Measurements from ENCODE around the gene ABCG1.

Gene ABCG1

GRCh38 chr21:42311816-42312625 lies 93.1 kb downstream of the ABCG1 start:
- peaks cover 6% of the 10 kb centered on the region for H3K27me3 ChIP-seq (ENCODE audit: control insufficient read depth, insufficient read depth, low read length, poor library complexity, severe bottlenecking)
- WGBS, 2 experiments, result 84 to 89% methylated on average over 21 of the region's 21 CpGs
- H3K4me3 ChIP-seq (ENCODE audit: insufficient read depth, low read depth, low read length), result no peak overlapping the region
- H3K36me3 ChIP-seq (ENCODE audit: control insufficient read depth, insufficient read depth, low read length), result no peaks in the 10 kb centered on the region
- H3K9me3 ChIP-seq (ENCODE audit: control insufficient read depth, low read length), result no peaks in the 10 kb centered on the region
- H3K4me1 ChIP-seq (ENCODE audit: control insufficient read depth, insufficient read depth, low read length), result peaks cover 45% of the 10 kb centered on the region
- H3K27ac ChIP-seq (ENCODE audit: insufficient read depth, low read depth, low read length, poor library complexity, severe bottlenecking), result no peak overlapping the region

DNA sequence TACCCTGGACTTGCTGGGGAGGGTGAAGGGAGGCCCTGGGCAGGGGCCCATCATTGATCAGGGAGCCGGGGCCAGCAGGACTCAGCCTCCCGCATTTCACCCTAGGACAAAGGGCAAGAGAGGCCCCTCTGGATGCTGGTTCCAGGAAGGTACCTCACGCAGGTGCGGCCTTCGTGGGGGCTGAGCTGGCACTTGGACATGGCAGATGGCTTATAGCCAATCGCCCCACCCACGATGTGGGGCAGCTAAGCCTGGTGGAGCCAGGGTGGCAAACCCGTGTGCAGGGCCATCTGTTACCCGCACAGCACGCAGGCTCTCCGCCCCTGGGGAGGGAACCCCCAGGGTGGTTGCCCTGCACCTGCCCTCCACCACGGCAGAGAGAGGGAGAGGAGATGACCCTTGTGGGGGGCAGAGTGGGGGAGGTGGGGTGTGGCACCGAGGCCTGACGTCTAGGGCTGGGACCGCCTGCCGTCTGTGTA lies 93.7 kb downstream of the ABCG1 start:
- Histone ChIP-seq H3K4me3 (ENCODE audit: insufficient read depth, low read depth, low read length) (no peak overlapping the region), H3K36me3 (ENCODE audit: control insufficient read depth, insufficient read depth, low read length) (no peaks in the 10 kb centered on the region), H3K4me1 (ENCODE audit: control insufficient read depth, insufficient read depth, low read length) (peaks cover 47% of the 10 kb centered on the region), H3K27me3 (ENCODE audit: control insufficient read depth, insufficient read depth, low read length, poor library complexity, severe bottlenecking) (peaks cover 6% of the 10 kb centered on the region), H3K27ac (ENCODE audit: insufficient read depth, low read depth, low read length, poor library complexity, severe bottlenecking) (no peak overlapping the region), H3K9me3 (ENCODE audit: control insufficient read depth, low read length) (no peaks in the 10 kb centered on the region)
- WGBS, 2 experiments, result 86 to 87% methylated on average over 16 of the region's 16 CpGs

DNA sequence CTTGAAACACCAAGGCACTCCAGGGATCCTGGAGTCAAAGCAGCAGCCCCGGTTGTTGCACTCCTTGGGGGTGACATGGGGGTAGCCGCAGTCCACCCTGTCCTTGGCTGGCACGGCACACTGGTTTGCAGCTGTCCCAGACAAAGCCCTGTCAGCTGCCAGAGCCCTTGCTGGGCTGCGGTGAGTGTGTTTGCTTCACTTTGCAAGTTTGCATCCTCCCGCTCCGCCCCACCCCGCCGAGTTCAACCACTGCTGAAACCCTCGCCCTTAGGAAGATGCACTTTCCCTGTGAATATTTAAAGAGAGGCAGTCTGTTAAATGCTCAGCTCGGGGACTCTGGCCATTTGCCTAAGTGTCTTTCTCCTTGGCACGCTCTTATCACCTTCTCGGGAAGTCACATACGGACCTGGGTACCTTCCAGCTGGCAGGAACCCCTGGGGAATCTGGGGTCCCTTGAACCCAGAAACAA lies 94.6 kb downstream of the ABCG1 start:
- Histone ChIP-seq H3K27ac (ENCODE audit: insufficient read depth, low read depth, low read length, poor library complexity, severe bottlenecking) (no peak overlapping the region), H3K36me3 (ENCODE audit: control insufficient read depth, insufficient read depth, low read length) (no peaks in the 10 kb centered on the region), H3K27me3 (ENCODE audit: control insufficient read depth, insufficient read depth, low read length, poor library complexity, severe bottlenecking) (peaks cover 6% of the 10 kb centered on the region), H3K9me3 (ENCODE audit: control insufficient read depth, low read length) (no peaks in the 10 kb centered on the region), H3K4me3 (ENCODE audit: insufficient read depth, low read depth, low read length) (no peak overlapping the region), H3K4me1 (ENCODE audit: control insufficient read depth, insufficient read depth, low read length) (peaks cover 47% of the 10 kb centered on the region)
- WGBS, 2 experiments, result 22 to 32% methylated on average over 13 of the region's 13 CpGs

DNA sequence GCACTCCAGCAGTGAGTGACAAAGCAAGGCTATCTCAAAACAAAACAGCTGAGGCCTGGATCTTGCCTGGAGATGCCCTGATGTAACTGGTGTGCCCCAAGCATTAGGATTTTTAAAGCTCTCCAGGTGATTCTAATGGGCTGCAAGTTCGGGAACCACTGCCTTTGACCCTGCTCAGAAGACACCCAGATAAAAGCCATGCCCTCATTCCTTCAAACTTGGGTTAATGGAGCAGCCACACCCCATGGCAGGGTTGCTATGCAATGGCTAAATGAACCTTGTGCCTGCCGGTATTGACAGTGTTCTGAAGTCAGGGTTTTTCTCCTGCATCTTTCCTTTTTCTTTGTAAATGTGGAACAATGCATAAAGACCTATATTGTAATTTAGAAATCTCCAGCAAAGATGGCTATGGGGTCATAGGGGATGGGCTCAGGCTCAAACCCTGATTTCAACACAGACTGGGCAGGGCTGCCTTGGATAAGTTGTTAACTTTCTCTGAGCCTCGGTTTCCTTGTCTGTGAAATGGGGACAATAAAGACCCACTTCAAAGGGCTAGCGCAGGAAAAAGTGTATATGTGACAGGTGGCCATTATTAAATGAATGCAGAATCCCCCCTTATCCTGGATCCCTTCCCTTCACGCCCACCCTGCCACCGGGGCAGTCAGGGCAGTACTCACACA lies 95.8 kb downstream of the ABCG1 start:
- WGBS, 2 experiments, result 88 to 91% methylated on average over 6 of the region's 6 CpGs
- peaks cover 47% of the 10 kb centered on the region for H3K4me1 ChIP-seq (ENCODE audit: control insufficient read depth, insufficient read depth, low read length)
- H3K27me3 ChIP-seq (ENCODE audit: control insufficient read depth, insufficient read depth, low read length, poor library complexity, severe bottlenecking), result peaks cover 6% of the 10 kb centered on the region
- no peak overlapping the region for H3K4me3 ChIP-seq (ENCODE audit: insufficient read depth, low read depth, low read length)
- no peak overlapping the region for H3K27ac ChIP-seq (ENCODE audit: insufficient read depth, low read depth, low read length, poor library complexity, severe bottlenecking)
- H3K9me3 ChIP-seq (ENCODE audit: control insufficient read depth, low read length), result no peaks in the 10 kb centered on the region
- no peaks in the 10 kb centered on the region for H3K36me3 ChIP-seq (ENCODE audit: control insufficient read depth, insufficient read depth, low read length)

DNA sequence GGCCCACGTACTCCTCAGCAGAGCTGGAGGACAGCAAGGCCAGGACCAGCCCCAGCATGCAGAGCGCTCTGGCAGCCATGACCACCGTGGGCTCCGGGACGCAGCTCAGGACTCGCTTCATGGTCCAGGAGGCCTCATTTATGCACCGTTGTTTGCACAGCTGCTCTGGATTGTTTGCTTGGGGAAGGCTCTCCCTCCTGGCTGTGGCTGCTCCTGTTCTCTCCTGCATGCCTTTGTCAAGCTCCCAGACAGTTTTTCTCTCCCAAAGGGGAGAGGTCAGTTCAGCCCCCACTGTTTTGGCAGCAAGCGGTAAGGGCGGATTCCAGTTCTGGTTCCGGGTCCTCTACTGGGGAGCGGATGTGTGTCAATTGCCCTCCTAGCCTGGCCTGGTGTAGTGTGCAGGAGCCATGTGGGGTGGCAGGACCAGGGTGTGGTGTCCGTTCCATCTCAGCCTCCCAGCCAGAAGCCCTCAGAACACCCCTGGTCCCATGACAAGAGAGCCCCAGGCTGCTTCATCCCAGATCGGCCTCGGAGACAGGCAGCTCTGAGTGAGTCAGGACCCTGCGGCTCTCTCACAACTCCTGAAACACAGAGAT lies 96.5 kb downstream of the ABCG1 start, which contains the start of gene TFF3:
Gene TFF3 (minus strand): TSS at position 114 of the 596 bp plus-strand sequence. CDS start 35 bp downstream, at position 79.
- peaks cover 42% of the 10 kb centered on the region for H3K4me1 ChIP-seq (ENCODE audit: control insufficient read depth, insufficient read depth, low read length)
- no peaks in the 10 kb centered on the region for H3K9me3 ChIP-seq (ENCODE audit: control insufficient read depth, low read length)
- H3K27me3 ChIP-seq (ENCODE audit: control insufficient read depth, insufficient read depth, low read length, poor library complexity, severe bottlenecking), result peaks cover under 1% of the 10 kb centered on the region
- no peaks in the 10 kb centered on the region for H3K36me3 ChIP-seq (ENCODE audit: control insufficient read depth, insufficient read depth, low read length)
- no peak within 1 kb of the TSS for H3K4me3 ChIP-seq (ENCODE audit: insufficient read depth, low read depth, low read length)
- WGBS, 2 experiments, result 73 to 79% methylated on average over 14 to 15 of the region's 15 CpGs
- no peak within 1 kb of the TSS for H3K27ac ChIP-seq (ENCODE audit: insufficient read depth, low read depth, low read length, poor library complexity, severe bottlenecking)

- Histone ChIP-seq H3K27ac (ENCODE audit: insufficient read depth, low read depth, low read length, poor library complexity, severe bottlenecking) (no peak overlapping the region), H3K9me3 (ENCODE audit: control insufficient read depth, low read length) (no peaks in the 10 kb centered on the region)
- WGBS, 2 experiments, result 89% methylated on average over 16 of the region's 16 CpGs
Observed at GRCh38 chr21:42316891-42317290, 98.0 kb downstream of the ABCG1 start.

DNA sequence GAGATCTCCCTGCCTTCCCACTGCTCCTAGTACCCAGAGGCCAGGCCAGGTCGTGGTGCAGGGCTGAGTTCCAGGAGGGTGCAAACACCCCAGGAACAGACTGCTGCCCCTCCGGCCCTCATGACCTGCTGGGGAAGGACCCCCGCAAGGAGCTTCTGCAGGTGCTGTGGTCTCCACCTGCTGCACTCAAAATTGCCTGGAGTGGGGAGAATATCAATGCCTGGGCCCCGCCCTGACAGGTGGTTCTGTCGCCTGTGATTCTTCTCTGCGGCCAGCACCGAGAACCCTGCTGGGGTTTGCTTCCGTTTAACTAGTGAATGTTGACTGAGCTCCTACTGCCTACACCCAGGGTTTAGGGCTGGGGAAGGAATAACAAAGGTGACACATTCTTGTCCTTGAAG lies 98.4 kb downstream of the ABCG1 start:
- WGBS, 2 experiments, result 63 to 68% methylated on average over 8 of the region's 8 CpGs
- Histone ChIP-seq H3K4me3 (ENCODE audit: insufficient read depth, low read depth, low read length) (no peak overlapping the region), H3K27ac (ENCODE audit: insufficient read depth, low read depth, low read length, poor library complexity, severe bottlenecking) (no peak overlapping the region), H3K4me1 (ENCODE audit: control insufficient read depth, insufficient read depth, low read length) (peaks cover 37% of the 10 kb centered on the region), H3K9me3 (ENCODE audit: control insufficient read depth, low read length) (no peaks in the 10 kb centered on the region), H3K36me3 (ENCODE audit: control insufficient read depth, insufficient read depth, low read length) (no peaks in the 10 kb centered on the region), H3K27me3 (ENCODE audit: control insufficient read depth, insufficient read depth, low read length, poor library complexity, severe bottlenecking) (no peaks in the 10 kb centered on the region)

More at GRCh38 chr21:42316891-42317290, 98.0 kb downstream of the ABCG1 start:
- Histone ChIP-seq H3K36me3 (ENCODE audit: control insufficient read depth, insufficient read depth, low read length) (no peaks in the 10 kb centered on the region), H3K4me1 (ENCODE audit: control insufficient read depth, insufficient read depth, low read length) (peaks cover 37% of the 10 kb centered on the region), H3K4me3 (ENCODE audit: insufficient read depth, low read depth, low read length) (no peak overlapping the region), H3K27me3 (ENCODE audit: control insufficient read depth, insufficient read depth, low read length, poor library complexity, severe bottlenecking) (no peaks in the 10 kb centered on the region)

DNA sequence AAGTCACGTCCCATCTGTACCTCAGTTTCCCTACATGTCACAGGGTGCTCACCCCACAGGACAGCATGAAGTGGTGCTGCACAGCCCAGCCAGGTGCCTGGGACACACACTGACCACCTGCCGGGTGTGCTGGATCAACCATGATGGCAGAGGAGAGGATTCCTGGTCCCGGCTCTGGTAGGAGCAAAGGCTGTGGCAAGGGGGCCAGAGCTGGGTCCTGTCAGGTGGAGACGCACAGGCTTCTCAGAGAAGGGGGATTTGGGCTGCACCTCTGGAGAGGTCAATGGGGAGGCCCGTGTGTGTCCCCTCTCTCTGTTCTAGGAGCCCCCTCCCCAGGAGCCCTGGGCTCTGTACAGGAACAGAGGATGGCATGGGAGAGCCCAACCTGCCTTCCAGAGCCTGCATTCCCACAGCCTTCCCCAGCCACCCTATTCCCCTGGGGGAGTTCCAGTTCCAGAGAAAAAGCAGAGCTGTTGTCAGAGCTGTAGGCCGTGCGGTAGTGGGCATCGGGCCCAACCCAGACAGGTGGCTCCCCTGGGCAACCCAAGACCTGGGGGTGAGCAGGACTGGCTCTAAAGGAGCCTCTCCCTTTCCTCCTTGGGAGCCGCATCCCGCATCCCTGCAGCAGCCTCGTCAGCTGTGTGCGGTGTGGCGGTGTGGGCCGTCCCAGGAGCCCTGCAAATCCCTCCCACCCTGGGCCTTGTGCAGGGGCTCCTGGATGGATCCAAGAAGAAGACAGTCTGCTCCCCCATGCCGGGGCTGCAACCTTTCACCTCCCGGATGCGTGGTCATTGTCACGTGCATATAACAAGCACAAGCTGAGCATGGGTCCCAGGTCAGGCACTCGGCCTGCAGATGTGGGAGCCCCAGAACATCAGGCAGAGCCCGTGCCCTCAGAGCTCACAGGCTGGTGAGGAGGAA lies 99.1 kb downstream of the ABCG1 start:
- Histone ChIP-seq H3K4me3 (ENCODE audit: insufficient read depth, low read depth, low read length) (no peak overlapping the region), H3K4me1 (ENCODE audit: control insufficient read depth, insufficient read depth, low read length) (peaks cover 32% of the 10 kb centered on the region), H3K9me3 (ENCODE audit: control insufficient read depth, low read length) (no peaks in the 10 kb centered on the region), H3K36me3 (ENCODE audit: control insufficient read depth, insufficient read depth, low read length) (no peaks in the 10 kb centered on the region), H3K27me3 (ENCODE audit: control insufficient read depth, insufficient read depth, low read length, poor library complexity, severe bottlenecking) (no peaks in the 10 kb centered on the region), H3K27ac (ENCODE audit: insufficient read depth, low read depth, low read length, poor library complexity, severe bottlenecking) (no peak overlapping the region)
- 88% methylated on average over 20 of the region's 20 CpGs for WGBS, 2 experiments

DNA sequence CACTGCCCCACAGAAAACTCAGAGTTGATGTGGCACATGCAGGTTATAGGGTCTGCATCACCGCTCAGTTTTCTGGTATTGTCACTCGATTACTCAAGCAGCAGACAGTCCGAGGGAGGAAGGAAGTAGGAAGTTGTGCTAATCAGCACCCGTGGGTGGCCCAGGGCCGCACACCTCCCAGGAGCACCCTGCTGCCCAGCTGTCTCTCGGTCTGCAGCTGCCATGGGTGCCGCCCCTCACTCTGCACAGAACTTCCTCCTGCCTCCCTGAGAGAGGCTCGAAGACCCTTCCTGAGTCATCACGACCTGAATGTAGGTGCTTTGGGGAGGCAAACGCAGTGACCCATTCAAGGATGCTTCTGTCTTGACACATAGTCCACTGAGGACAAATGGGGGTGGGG lies 100.4 kb downstream of the ABCG1 start:
- no peak overlapping the region for H3K27ac ChIP-seq (ENCODE audit: insufficient read depth, low read depth, low read length, poor library complexity, severe bottlenecking)
- peaks cover 20% of the 10 kb centered on the region for H3K4me1 ChIP-seq (ENCODE audit: control insufficient read depth, insufficient read depth, low read length)
- no peaks in the 10 kb centered on the region for H3K36me3 ChIP-seq (ENCODE audit: control insufficient read depth, insufficient read depth, low read length)
- no peaks in the 10 kb centered on the region for H3K9me3 ChIP-seq (ENCODE audit: control insufficient read depth, low read length)
- 93 to 98% methylated on average over 10 of the region's 10 CpGs for WGBS, 2 experiments
- no peak overlapping the region for H3K4me3 ChIP-seq (ENCODE audit: insufficient read depth, low read depth, low read length)
- no peaks in the 10 kb centered on the region for H3K27me3 ChIP-seq (ENCODE audit: control insufficient read depth, insufficient read depth, low read length, poor library complexity, severe bottlenecking)
